Loucy (cell line): ENCODE results near the gene ZNF853.
A peak's percentile ranks its signal among the peaks of the same experiment; 100 is the strongest.

Source experiments
- H2AFZ ChIP-seq: fragments of 200-600 bp; sonication (generic); 2 replicates; pipeline ENCODE4 v1.6.0; 2016; ENCODE audit warnings: antibody characterized with exemption, mild to moderate bottlenecking, low read length, moderate library complexity
- H3F3A ChIP-seq: fragments of 200-600 bp; 2 replicates; pipeline ENCODE4 v1.6.0; 2016; ENCODE audit warnings: antibody characterized with exemption, low read depth, mild to moderate bottlenecking
- H3K27me3 ChIP-seq: fragments of 200-600 bp; sonication (generic); 2 replicates; pipeline ENCODE4 v1.6.1; 2014; ENCODE audit warnings: low read length, mild to moderate bottlenecking; ENCODE audit not compliant: insufficient read depth, poor library complexity, severe bottlenecking
- H3K36me3 ChIP-seq: fragments of 200-600 bp; sonication (generic); 2 replicates; pipeline ENCODE4 v1.6.1; 2016; ENCODE audit warnings: low read length; ENCODE audit not compliant: insufficient read depth
- H3K4me1 ChIP-seq: fragments of 200-600 bp; sonication (generic); 2 replicates; pipeline ENCODE4 v1.5.1; 2014; ENCODE audit warnings: low read length, mild to moderate bottlenecking; ENCODE audit not compliant: insufficient read depth, poor library complexity, severe bottlenecking
- H3K4me2 ChIP-seq: fragments of 200-600 bp; sonication (generic); 2 replicates; pipeline ENCODE4 v1.6.0; 2014; ENCODE audit warnings: antibody characterized with exemption, low read length, low read depth, mild to moderate bottlenecking; ENCODE audit not compliant: poor library complexity, severe bottlenecking
- H3K4me3 ChIP-seq: fragments of 200-600 bp; sonication (generic); 2 replicates; pipeline ENCODE4 v1.5.1; 2014; ENCODE audit warnings: low read length, mild to moderate bottlenecking, mixed read lengths; ENCODE audit not compliant: poor library complexity, severe bottlenecking
- H3K79me2 ChIP-seq: fragments of 200-600 bp; sonication (generic); 2 replicates; pipeline ENCODE4 v1.6.1; 2014; ENCODE audit warnings: low read length; ENCODE audit not compliant: insufficient read depth
- H3K9ac ChIP-seq: fragments of 200-600 bp; sonication (generic); 2 replicates; pipeline ENCODE4 v1.6.0; 2014; ENCODE audit warnings: mild to moderate bottlenecking, low read depth, low read length, moderate library complexity; ENCODE audit not compliant: poor library complexity, severe bottlenecking
- H3K9me2 ChIP-seq: fragments of 200-600 bp; sonication (generic); replicated peaks from 2 replicates; pipeline ENCODE4 v1.6.1; 2016; ENCODE audit warnings: low read depth, low read length, mixed read lengths
- H3K9me3 ChIP-seq: fragments of 200-600 bp; sonication (generic); 2 replicates; pipeline ENCODE4 v1.6.1; 2014; ENCODE audit warnings: mild to moderate bottlenecking, antibody characterized with exemption, low read length, low read depth; ENCODE audit not compliant: insufficient read depth
- H4K20me1 ChIP-seq: fragments of 200-600 bp; sonication (generic); 2 replicates; pipeline ENCODE4 v1.6.0; 2014; ENCODE audit warnings: antibody characterized with exemption, low read length, mild to moderate bottlenecking; ENCODE audit not compliant: insufficient read depth, poor library complexity, severe bottlenecking
- EZH2phosphoT487 ChIP-seq: fragments of 200-600 bp; IDR thresholded peaks from 2 replicates; pipeline ENCODE4 v1.6.1; 2018; ENCODE audit warnings: antibody characterized with exemption, mild to moderate bottlenecking, moderate library complexity, borderline replicate concordance
- TF ChIP-seq, protein P1 (sequence below): fragments of 200-600 bp; sonication (generic); conservative IDR thresholded peaks from 2 replicates; pipeline ENCODE4 v1.5.1; 2014; ENCODE audit warnings: mild to moderate bottlenecking, antibody characterized with exemption, low read length

The ZNF853 gene

DNA sequence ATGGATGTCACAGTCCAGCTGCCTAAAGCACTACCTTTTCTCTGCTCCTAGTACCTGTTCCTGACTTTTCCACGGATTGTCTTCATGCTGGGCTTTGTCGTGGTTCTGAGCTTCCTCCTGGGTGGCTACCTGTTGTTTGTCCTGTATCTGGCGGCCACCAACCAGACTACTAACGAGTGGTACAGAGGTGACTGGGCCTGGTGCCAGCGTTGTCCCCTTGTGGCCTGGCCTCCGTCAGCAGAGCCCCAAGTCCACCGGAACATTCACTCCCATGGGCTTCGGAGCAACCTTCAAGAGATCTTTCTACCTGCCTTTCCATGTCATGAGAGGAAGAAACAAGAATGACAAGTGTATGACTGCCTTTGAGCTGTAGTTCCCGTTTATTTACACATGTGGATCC is 26.8 kb upstream of the ZNF853 start:
- Histone ChIP-seq H3K4me2 (no peak overlapping the region), H3K9ac (no peak overlapping the region), H3K79me2 (peaks cover 35% of the 10 kb centered on the region), H4K20me1 (peaks cover 15% of the 10 kb centered on the region), H3K4me3 (no peak overlapping the region), H3K9me3 (no peaks in the 10 kb centered on the region), H3K4me1 (peaks cover 18% of the 10 kb centered on the region), H3K27me3 (no peaks in the 10 kb centered on the region), H3F3A (no peaks in the 10 kb centered on the region), H2AFZ (no peak overlapping the region), H3K9me2 (no peaks in the 10 kb centered on the region), H3K36me3 (peaks cover 14% of the 10 kb centered on the region; the same call in 1 of the 2 replicates)
- TF ChIP-seq, protein P1, sequence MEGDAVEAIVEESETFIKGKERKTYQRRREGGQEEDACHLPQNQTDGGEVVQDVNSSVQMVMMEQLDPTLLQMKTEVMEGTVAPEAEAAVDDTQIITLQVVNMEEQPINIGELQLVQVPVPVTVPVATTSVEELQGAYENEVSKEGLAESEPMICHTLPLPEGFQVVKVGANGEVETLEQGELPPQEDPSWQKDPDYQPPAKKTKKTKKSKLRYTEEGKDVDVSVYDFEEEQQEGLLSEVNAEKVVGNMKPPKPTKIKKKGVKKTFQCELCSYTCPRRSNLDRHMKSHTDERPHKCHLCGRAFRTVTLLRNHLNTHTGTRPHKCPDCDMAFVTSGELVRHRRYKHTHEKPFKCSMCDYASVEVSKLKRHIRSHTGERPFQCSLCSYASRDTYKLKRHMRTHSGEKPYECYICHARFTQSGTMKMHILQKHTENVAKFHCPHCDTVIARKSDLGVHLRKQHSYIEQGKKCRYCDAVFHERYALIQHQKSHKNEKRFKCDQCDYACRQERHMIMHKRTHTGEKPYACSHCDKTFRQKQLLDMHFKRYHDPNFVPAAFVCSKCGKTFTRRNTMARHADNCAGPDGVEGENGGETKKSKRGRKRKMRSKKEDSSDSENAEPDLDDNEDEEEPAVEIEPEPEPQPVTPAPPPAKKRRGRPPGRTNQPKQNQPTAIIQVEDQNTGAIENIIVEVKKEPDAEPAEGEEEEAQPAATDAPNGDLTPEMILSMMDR: no peak
- no peak for TF ChIP-seq EZH2phosphoT487

DNA sequence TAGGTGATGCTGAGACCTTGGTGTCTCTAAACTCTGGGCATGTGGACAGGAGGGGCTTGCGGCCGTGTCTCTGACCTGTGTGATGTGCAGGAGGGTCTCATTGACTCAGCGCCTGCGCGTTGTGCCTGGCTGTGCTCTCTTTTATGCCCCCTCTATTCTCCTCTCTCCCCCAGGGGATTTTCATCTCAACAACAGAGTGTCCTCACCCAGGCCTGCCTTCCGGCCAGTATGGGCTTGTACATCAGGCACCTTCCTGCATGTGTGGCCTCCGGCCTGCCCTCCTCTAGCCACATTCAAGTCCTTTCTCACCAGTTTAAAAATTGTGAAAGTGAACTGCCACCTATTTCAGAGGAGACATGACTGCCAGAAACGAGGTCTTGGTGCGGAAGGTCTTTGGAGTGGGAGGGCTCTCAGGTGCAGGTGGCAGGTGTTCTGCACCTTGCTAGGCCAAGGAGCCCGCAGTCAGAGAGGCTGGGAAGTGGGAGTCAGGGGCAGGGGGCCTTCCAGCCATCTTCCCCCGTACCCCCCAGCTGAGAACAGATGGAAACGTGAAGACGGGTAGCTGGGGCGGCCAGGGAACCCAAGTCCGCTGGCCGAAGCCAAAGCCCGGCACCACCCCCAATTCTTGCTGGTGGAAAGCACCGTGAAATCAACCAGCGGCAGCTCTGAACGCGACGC is 26.1 kb upstream of the ZNF853 start:
- Histone ChIP-seq H3K4me3 (peak overlapping the region; percentile 65), H4K20me1 (peaks cover 15% of the 10 kb centered on the region), H2AFZ (peak overlapping the region; percentile 86), H3K4me1 (peaks cover 18% of the 10 kb centered on the region), H3K27me3 (no peaks in the 10 kb centered on the region), H3K4me2 (peak overlapping the region; percentile 75), H3F3A (no peaks in the 10 kb centered on the region), H3K9ac (peak overlapping the region; percentile 67), H3K36me3 (peaks cover 13% of the 10 kb centered on the region; the same call in 1 of the 2 replicates), H3K79me2 (peaks cover 35% of the 10 kb centered on the region), H3K9me2 (no peaks in the 10 kb centered on the region), H3K9me3 (no peaks in the 10 kb centered on the region)
- TF ChIP-seq EZH2phosphoT487: no peak
- TF ChIP-seq, protein P1: no peak

DNA sequence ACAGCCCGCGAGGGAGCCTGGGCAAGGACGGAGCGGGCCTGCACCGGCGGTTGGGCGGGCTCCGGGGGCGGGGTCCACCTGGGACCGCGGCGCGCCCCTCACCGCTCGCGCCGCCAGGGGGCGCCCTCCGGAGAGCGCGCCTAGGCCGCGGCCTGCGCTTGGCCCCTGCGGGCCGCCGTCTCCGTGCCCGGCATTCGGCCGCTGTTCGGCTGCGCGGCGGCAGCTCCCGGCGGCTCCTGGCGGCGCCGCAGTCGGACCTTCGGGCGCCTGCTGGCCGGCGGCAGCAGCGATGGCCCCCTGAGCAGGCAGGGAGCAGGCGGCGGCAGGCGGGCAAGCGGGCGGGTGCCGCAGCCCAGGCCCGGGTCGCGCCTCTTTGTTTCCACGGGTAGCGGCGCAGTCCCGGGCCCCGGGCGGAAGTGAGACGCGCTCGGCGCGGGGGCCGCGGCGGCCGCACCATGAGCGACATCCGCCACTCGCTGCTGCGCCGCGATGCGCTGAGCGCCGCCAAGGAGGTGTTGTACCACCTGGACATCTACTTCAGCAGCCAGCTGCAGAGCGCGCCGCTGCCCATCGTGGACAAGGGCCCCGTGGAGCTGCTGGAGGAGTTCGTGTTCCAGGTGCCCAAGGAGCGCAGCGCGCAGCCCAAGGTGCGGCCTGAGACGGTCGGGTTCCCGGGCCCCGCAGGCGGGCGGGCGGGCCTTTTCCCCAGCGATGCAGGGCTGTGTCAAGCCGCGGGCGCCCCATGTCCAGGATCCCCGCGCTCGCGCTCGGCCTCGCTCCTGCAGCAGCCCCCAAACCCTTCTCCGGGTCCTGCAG is 25.4 kb upstream of the ZNF853 start, which contains the start of gene INTS15:
INTS15 (plus strand) TSS at position 193 of the 816 bp plus-strand sequence; CDS start at position 456, 263 bp downstream.
- Histone ChIP-seq H3K27me3 (no peaks in the 10 kb centered on the region), H3K9me2 (no peaks in the 10 kb centered on the region), H3K4me2 (peak within 1 kb of the TSS; percentile 99), H3K9me3 (no peaks in the 10 kb centered on the region), H3K4me3 (peak within 1 kb of the TSS; percentile 85), H3K4me1 (peaks cover 18% of the 10 kb centered on the region), H3K36me3 (peaks cover 12% of the 10 kb centered on the region; the same call in 1 of the 2 replicates), H3F3A (no peaks in the 10 kb centered on the region), H2AFZ (peak within 1 kb of the TSS; percentile 86), H4K20me1 (peaks cover 15% of the 10 kb centered on the region), H3K79me2 (peaks cover 37% of the 10 kb centered on the region), H3K9ac (peak within 1 kb of the TSS; percentile 78)
- TF ChIP-seq, protein P1: peak; percentile 50; the same call in 1 of the 2 replicates
- no peak for TF ChIP-seq EZH2phosphoT487
